Measurements from ENCODE around the gene HOXC9.

GRCh38 chr12:54016051-54016450, 16.1 kb downstream of the HOXC9 start:
- TF ChIP-seq MXD4 (CRISPR knock-in tag; IDR thresholded peaks at IDR 0.05; ENCODE audit: borderline replicate concordance) (no peak), ZNF121 (CRISPR knock-in tag; IDR thresholded peaks at IDR 0.05) (no peak), CTCF (IDR thresholded peaks at IDR 0.05) (no peak), FOXK1 (CRISPR knock-in tag; IDR thresholded peaks at IDR 0.05) (no peak), FOXP1 (CRISPR knock-in tag; IDR thresholded peaks at IDR 0.05; ENCODE audit: borderline replicate concordance) (no peak), CREB1 (CRISPR knock-in tag; IDR thresholded peaks at IDR 0.05) (no peak), NR2C2 (CRISPR knock-in tag; IDR thresholded peaks at IDR 0.05) (no peak), ATF3 (CRISPR knock-in tag; conservative IDR thresholded peaks at IDR 0.05) (no peak), TEAD4 (CRISPR knock-in tag; IDR thresholded peaks at IDR 0.05) (no peak), USF2 (CRISPR knock-in tag; IDR thresholded peaks at IDR 0.05) (no peak), NR3C1 (CRISPR knock-in tag; conservative IDR thresholded peaks at IDR 0.05; ENCODE audit: low read depth) (no peak), ARID4B (CRISPR knock-in tag; IDR thresholded peaks at IDR 0.05; ENCODE audit: borderline replicate concordance) (no peak), RELA (CRISPR knock-in tag; IDR thresholded peaks at IDR 0.05; ENCODE audit: borderline replicate concordance) (no peak), ATF2 (CRISPR knock-in tag; IDR thresholded peaks at IDR 0.05; ENCODE audit: borderline replicate concordance, low read depth) (no peak)

Measured in WTC11 (cell line).